ENCODE measurements around the gene PUSL1.

The PUSL1 gene

DNA sequence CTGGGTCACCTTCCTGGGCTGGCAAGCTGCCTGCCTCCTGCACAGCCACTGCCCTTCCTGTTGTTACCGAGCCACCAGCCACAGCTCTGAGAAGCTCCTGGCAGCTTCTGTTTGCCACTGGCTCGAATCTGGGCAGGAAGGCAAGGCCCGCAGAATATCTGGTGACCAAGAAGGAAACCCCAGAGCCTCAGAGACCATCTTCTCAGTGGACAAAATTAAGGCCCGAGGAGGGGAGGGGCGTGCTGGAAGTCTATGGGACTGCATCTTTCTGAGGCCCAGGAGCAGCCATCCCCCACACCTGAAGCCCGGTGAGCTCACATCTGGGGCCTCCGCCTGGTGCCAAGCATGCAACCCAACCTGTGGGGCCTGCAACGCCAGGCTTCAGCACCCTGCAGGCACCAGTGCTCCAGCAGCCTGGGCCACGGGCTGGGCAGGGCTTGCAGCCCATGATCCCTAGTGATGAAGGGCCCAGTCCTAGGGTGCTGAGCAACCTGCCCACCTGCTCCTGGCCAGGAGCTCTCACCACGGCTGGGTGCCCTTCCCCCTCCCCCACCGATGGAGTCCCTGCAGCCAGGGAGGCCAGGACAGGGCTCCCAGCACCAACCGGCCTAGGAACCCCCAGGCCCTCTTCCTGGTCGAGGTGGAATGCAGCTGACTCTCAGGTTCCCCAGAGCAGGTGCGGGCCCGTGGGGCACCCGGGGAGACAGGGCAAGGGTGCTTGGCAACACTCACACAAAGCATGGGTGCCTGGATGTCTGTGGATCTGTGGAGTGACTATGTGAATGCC is 17.1 kb downstream of the PUSL1 start:
- DNase-seq = no peak

DNA sequence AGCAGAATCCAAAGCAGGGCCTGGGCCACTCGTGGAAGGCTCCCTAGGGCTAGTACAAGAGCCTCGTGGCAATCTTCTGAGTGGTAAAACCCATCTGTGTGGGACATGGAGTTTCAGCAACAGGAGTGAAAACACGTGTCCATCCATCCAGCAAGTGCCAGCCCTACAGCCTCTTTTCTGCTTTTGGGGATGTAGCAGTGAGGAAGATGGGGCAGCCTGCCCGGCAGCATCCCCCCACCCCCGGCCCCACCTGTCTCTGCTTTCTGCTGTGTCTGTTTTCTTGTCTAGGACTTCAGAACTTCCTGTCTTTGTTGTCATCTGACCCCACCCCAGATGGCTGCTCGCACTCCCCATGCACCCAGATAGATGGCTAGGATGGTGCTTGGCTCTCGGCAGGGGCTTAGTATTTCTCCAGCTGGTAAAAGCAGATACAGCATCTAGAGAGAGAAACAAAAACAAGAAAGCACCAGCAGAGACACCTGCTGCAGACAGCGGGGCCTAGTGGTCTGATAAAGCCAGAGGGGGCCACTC is 17.7 kb downstream of the PUSL1 start:
- DNase-seq = no peak

DNA sequence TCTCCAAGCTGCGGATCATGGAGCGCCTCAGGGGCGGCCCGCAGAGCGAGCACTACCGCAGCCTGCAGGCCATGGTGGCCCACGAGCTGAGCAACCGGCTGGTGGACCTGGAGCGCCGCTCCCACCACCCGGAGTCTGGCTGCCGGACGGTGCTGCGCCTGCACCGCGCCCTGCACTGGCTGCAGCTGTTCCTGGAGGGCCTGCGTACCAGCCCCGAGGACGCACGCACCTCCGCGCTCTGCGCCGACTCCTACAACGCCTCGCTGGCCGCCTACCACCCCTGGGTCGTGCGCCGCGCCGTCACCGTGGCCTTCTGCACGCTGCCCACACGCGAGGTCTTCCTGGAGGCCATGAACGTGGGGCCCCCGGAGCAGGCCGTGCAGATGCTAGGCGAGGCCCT is 18.9 kb downstream of the PUSL1 start:
- no peak for DNase-seq

DNA sequence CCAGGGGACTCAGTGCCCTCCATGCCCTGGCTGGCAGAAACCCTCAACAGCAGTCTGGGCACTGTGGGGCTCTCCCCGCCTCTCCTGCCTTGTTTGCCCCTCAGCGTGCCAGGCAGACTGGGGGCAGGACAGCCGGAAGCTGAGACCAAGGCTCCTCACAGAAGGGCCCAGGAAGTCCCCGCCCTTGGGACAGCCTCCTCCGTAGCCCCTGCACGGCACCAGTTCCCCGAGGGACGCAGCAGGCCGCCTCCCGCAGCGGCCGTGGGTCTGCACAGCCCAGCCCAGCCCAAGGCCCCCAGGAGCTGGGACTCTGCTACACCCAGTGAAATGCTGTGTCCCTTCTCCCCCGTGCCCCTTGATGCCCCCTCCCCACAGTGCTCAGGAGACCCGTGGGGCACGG is 19.9 kb downstream of the PUSL1 start:
- no peak for DNase-seq

DNA sequence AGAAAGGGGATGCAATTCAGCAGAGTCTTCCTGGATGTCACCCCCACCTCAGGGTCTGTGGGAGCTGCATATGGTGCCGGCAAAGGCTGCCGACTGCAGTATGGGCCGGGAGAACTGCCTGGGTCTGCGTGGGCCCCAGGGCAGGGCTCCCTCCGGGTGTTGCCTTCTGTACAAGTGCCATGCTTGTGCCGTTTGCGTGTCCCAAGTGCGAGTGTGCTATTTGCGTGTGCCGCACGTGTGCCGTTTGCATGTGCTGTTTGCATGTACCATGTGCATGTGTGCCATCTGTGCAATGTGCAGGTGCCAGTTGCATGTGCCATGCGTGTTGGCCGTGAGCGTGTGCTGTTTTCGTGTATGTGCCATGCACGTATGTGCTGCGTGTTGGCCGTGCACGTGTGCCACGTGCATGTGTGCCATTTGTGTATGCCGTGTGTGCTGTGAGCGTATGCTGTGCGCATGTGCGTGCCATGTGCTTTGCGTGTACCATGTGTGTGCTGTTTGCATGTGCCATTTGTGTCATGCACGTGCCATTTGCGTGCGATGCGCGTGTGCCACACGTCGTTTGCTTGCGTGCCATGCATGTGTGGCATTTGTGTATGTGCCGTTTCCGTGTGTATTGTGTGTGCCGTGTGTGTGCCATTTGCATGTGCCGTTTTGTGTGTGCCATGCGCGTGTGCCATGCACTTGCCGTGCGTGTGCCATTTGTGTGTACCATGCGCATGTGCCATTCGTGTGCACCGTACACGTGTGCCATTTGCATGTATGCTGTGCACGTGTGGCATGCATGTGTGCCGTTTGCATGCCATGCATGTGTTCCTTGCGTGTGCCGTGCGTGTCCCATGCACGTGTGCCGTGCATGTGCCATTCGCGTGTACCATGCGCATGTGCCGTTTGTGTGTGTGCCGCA is 21.2 kb downstream of the PUSL1 start:
- DNase-seq = no peak

DNA sequence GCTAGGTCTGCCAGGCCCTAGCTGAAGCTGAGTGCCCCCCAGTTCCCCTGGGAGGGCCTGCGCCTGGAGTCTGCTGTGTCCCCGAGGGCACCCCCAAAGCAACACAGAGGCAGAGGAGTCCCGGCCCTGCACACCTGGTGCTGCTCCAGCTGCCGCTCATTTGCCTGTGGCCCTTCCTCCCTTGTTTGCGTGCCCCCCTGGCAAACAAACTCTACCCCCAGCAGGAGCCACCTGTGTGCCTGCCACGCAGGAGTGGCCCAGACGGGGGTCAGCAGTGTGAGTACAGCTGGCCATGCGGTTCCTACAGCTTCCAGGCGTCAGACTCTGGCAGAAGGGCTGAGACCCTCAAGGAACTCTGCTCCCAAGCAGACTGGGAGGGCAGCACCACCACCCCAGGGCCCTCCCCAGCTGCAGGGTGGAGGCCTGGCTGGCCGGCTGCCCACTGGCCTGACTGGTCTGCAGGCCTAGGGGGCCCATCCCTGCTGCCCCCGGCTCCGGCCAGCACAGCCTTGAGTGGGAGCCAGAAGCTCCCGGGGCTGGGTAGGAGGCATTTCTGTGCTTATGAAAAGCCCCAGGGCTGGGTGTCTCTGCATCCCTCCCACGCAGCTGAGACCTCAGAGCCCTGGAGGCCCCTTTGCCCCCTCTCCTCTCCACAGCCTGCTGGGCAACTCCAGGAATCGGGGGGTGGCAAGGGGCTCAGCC is 22.1 kb downstream of the PUSL1 start:
- DNase-seq = no peak

DNA sequence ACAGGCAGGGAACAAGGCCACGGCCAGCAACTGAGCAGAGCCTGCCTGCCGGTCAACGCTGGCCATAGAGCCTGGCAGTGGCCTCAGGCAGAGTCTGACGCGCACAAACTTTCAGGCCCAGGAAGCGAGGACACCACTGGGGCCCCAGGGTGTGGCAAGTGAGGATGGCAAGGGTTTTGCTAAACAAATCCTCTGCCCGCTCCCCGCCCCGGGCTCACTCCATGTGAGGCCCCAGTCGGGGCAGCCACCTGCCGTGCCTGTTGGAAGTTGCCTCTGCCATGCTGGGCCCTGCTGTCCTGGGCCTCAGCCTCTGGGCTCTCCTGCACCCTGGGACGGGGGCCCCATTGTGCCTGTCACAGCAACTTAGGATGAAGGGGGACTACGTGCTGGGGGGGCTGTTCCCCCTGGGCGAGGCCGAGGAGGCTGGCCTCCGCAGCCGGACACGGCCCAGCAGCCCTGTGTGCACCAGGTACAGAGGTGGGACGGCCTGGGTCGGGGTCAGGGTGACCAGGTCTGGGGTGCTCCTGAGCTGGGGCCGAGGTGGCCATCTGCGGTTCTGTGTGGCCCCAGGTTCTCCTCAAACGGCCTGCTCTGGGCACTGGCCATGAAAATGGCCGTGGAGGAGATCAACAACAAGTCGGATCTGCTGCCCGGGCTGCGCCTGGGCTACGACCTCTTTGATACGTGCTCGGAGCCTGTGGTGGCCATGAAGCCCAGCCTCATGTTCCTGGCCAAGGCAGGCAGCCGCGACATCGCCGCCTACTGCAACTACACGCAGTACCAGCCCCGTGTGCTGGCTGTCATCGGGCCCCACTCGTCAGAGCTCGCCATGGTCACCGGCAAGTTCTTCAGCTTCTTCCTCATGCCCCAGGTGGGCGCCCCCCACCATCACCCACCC is 22.9 kb downstream of the PUSL1 start, which contains the start of gene TAS1R3:
Gene TAS1R3 (plus strand): TSS at position 213 of the 898 bp plus-strand sequence. CDS start 66 bp downstream, at position 279.
- DNase-seq = no peak

DNA sequence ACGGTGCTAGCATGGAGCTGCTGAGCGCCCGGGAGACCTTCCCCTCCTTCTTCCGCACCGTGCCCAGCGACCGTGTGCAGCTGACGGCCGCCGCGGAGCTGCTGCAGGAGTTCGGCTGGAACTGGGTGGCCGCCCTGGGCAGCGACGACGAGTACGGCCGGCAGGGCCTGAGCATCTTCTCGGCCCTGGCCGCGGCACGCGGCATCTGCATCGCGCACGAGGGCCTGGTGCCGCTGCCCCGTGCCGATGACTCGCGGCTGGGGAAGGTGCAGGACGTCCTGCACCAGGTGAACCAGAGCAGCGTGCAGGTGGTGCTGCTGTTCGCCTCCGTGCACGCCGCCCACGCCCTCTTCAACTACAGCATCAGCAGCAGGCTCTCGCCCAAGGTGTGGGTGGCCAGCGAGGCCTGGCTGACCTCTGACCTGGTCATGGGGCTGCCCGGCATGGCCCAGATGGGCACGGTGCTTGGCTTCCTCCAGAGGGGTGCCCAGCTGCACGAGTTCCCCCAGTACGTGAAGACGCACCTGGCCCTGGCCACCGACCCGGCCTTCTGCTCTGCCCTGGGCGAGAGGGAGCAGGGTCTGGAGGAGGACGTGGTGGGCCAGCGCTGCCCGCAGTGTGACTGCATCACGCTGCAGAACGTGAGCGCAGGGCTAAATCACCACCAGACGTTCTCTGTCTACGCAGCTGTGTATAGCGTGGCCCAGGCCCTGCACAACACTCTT is 23.8 kb downstream of the PUSL1 start:
- no peak for DNase-seq

DNA sequence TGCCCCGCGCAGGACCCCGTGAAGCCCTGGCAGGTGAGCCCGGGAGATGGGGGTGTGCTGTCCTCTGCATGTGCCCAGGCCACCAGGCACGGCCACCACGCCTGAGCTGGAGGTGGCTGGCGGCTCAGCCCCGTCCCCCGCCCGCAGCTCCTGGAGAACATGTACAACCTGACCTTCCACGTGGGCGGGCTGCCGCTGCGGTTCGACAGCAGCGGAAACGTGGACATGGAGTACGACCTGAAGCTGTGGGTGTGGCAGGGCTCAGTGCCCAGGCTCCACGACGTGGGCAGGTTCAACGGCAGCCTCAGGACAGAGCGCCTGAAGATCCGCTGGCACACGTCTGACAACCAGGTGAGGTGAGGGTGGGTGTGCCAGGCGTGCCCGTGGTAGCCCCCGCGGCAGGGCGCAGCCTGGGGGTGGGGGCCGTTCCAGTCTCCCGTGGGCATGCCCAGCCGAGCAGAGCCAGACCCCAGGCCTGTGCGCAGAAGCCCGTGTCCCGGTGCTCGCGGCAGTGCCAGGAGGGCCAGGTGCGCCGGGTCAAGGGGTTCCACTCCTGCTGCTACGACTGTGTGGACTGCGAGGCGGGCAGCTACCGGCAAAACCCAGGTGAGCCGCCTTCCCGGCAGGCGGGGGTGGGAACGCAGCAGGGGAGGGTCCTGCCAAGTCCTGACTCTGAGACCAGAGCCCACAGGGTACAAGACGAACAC is 24.5 kb downstream of the PUSL1 start:
- DNase-seq = no peak

DNA sequence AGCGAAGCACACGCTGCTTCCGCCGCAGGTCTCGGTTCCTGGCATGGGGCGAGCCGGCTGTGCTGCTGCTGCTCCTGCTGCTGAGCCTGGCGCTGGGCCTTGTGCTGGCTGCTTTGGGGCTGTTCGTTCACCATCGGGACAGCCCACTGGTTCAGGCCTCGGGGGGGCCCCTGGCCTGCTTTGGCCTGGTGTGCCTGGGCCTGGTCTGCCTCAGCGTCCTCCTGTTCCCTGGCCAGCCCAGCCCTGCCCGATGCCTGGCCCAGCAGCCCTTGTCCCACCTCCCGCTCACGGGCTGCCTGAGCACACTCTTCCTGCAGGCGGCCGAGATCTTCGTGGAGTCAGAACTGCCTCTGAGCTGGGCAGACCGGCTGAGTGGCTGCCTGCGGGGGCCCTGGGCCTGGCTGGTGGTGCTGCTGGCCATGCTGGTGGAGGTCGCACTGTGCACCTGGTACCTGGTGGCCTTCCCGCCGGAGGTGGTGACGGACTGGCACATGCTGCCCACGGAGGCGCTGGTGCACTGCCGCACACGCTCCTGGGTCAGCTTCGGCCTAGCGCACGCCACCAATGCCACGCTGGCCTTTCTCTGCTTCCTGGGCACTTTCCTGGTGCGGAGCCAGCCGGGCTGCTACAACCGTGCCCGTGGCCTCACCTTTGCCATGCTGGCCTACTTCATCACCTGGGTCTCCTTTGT is 25.3 kb downstream of the PUSL1 start:
- no peak for DNase-seq

DNA sequence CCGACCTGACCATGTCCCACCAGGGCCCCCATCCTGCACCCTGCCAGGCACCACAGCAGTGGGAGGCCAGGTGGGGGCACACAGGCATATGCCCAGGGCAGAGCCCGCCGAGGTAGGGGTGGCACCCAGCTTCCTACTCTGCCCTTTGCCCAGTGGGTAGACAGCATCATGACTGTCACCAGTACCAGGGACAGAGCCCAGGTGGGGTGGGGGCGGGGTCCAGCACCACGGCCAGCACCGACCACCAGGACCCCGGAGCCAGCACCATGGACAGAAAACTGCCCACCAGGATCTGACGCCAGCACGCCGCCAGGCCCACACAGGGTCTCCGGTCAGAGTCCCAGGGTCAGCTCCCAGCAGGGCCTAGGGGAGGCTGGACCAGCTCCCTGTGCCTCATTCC is 26.4 kb downstream of the PUSL1 start:
- DNase-seq = no peak

DNA sequence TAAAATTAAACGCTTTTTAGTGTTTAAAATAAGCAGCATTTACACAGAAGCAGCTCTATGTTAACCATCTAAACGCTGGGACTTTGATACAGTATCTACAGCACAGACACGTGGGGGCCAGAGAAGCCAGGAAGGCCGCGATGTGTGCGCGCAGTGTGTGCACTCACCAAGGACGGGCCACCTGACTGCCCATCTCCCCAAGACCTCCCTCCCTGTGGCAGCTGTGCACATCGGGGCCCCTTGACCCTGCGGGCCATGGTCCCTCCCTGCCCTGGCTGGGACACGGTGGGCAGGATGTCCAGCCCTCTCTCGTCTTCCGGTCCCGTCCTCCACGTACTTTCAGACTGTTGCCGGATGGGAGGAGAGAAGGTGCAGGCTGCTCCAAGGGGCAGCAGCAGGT is 26.9 kb downstream of the PUSL1 start:
- no peak for DNase-seq

DNA sequence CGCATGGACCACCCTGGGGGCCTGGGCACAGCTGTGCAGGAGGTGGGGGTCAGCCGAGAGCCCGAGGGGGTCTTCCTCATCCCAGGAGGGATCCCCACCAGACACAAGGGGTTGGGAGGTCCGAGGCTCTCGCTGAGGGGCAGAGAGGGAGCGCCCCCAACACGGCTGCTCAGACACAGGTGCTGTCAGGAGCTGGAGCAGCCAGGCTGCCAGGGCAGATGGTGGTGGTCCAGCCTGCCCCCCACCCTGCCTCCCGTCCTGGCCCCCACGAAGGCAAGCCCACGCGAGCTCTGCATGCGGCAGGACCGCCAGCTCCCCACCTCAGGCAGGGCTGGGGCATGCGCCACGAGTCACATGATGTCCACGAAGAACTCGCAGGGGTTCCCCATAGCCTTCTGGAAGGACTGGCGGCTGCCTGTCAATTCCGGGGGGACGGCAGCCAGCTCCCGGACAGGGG is 27.4 kb downstream of the PUSL1 start:
- no peak for DNase-seq

DNA sequence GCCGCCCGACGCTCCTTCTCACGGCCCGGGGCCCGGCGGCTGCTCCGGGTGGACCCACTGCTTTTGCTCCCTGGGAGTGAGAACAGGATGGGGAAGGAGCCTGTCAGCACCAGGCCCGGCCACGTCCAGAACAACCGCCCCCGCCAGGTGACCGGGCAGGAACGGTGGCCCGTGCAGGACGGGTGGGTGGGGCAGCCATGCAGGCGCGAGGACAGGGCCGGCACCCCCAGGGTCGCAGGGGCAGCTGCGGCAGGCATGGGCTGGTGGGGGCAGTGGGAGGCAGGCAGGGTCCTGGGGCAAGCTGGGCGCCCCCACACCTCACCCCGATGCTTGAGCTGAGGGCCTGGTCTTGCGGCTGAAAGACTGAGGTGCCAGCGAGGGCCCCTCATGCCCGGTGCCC is 28.0 kb downstream of the PUSL1 start:
- DNase-seq = no peak

DNA sequence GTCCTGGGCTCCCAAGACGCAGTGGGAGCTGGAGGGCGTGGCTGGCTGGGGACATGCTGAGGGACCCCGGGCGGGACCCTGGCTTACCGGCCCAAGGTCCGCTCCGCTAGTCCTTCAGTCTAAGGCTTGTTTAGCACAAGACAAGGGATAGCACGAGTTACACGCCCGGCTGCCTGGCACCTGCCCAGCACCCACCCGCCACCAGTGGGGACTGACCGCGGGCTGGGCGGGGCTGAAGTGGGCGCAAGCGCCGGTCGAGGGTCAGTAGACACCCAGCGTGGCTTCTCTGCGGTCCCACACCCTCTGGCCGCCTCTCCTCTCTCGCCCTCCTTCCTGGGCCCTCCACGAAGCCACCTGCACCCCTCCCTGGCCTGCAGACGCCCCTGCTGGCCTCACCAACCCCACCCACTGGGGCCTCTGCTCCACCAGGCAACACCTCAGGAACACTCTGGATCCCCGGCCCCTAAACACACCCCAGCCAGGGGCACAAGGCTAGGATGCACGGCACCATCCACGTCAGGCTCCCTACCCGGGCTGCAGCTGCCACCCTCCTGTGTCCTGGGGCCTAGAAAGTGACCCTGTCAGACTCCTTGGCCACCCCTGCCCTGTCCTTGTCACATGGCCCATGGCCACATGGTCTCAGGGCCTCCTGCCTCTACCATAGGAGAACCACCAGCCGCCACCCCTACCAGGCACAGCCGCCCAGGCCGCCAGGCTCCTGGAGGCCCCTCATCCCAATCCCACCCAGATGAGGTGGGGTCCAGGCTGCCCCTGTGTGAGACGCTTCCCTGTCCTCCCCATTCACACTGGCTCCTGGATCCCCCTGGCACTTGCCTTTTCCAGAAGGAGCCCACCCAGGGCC is 28.8 kb downstream of the PUSL1 start:
- no peak for DNase-seq

DNA sequence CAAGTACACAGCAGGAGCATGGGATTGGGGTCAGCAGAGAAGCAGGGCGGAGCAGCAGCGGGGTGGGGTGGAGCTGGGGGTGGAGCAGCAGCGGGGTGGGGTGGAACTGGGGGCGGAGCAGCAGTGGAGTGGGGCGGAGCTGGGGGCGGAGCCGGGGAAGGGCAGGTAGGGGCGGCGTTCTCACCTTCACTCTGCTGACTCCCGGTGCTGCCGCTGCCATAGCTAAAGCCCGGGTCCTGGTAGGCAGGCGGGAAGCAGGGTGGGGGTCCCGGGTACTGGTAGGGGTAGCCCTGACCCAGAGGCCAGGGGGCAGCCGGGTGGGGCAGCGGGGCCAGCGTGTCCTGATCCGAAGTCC is 29.4 kb downstream of the PUSL1 start:
- no peak for DNase-seq

DNA sequence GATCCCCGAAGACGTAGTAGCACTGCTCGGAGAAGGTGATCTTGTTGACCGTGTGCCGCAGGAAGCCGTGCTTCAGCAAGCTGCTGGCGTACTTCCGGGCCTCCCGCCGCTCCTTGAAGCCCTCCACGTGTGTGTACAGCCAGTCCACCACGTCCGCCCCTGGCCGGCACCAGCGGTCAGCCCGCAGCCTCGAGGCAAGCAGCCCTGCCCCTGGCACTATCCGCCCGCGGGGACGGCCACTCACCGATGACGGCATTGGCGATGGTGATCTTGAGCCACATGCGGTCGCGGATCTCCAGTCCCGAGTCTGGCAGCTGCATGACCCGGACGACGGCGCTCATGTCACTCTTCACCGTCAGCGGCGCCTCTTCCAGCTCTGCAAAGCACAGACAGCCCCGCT is 29.9 kb downstream of the PUSL1 start:
- no peak for DNase-seq

DNA sequence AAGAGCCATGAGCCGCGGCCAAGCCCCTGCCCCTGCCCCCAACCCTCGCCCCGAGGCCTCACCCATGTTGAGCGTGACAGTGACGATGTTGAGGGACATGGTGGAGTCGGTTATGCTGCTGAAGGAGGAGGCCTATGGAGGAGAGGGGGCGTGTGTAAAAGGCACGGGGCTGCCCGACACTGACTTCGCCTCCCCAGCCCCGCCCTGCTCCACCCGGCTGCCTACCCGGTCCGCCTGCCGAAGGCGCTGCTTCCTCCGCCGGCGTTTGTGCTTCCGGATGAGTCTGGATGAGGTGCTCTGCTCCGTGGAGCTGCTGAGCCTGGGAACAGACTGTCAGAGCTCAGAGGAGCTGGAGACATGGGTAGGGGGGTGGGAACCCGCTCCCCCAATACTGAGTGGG is 31.8 kb downstream of the PUSL1 start:
- no peak for DNase-seq

Measured in activated CD8-positive, alpha-beta memory T cell treated with anti-CD3 and anti-CD28 coated beads, Interleukin-2, amount 50 U/mL, for 4 hours (primary cell).